Measurements from ENCODE around the gene CKM.
"Not testable (repeated sequence)": the region's sequence is repeated elsewhere in the genome, so short reads cannot be mapped to it uniquely, and the experiment has no call there.

CKM gene

DNA sequence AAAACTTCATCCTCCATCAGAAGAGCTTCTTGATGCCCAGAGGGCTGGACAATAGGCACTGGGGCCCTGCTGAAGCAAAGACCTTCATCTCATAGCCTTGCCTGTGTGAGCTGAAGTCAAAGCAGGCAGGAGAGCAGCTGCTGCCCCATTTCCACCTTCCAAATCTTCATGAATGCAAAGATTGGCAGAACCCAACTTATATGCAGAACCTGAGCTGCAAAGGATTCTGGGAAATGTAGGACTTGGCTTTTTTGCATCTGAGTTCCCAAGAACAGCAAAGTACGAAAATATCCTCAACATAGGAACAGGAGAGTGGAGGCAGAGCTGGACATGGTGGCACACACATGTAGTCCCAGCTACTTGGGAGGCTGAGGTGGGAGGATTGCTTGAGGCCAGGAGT is 30.8 kb downstream of the CKM start:
- no peak for DNase-seq (ENCODE audit: low spot score)

DNA sequence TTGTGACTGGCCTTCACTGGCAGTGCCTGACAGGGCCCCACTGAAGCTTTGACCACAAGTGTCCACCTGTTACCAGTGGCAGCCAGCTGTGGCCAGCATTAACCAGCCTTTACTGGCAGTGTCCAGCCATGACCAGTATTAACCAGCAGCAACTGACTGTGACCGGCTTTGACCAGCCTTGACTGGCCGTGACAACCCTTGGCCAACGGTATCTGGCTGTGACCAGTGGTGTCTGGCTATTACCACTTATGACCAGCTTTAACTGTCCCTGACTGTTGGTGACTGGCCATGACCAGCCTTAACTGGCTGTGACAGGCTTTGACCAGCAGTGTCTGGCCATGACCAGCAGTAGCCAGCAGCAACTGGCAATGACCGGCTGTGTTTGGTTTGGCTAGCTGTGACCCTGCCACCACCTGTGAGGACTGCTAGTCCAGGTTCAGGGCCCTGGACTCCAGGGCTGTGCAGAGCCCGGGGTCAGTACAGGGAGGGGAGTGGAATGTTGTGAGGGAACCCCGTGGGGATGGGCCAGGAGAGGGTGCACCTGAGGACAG is 32.2 kb downstream of the CKM start:
- DNase-seq (ENCODE audit: low spot score) = no peak

DNA sequence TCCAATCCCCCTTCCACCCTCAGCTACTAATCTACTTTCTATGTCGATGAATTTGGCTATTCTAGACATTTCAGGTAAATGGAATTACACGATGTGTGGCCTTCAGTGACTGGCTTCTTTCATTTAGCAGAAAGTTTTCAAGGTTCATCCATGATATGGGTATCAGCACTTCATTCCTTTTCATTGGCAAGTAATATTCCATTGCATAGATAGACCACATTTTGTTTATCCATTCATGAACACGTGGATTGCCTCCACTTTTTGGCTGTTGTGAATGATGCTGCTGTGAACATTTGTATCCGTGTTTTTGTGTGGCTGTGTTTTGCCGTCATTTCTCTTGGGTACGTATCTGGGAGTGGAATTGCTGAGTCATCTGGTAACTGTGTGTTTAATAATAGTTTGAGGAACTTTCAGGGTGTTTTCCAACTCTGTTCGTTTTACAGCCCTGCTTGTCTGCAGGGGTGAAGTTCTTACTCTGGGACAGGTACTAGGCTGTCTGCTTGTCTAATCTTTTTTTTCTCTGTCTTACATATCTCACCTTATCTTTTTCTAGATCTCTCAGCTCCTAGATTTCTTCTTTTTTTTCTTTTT is 39.1 kb downstream of the CKM start:
- no peak for DNase-seq (ENCODE audit: low spot score)

DNA sequence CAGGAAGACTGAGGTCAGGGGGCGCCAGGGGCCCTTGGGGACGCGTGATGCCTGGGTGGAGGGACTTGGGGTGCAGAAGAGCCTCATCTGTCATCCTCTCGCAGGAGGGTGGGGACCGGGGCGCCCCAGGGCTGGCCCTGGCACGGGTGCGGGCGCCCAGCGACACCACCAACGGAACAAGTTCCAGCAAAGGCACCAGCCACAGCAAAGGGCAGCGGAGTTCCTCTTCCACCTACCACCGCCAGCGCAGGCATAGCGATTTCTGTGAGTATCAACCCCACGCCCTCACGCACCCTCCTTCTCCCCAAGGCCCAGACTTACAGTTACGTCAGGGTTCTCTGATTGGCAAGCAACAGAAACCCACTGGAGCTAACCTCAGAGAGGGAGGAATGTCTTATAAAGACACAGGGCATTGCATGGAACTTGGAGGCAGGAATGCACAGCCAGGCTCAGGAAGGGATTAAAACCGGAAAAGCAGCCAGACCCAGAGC is 42.2 kb downstream of the CKM start:
- no peak for DNase-seq (ENCODE audit: low spot score)

DNA sequence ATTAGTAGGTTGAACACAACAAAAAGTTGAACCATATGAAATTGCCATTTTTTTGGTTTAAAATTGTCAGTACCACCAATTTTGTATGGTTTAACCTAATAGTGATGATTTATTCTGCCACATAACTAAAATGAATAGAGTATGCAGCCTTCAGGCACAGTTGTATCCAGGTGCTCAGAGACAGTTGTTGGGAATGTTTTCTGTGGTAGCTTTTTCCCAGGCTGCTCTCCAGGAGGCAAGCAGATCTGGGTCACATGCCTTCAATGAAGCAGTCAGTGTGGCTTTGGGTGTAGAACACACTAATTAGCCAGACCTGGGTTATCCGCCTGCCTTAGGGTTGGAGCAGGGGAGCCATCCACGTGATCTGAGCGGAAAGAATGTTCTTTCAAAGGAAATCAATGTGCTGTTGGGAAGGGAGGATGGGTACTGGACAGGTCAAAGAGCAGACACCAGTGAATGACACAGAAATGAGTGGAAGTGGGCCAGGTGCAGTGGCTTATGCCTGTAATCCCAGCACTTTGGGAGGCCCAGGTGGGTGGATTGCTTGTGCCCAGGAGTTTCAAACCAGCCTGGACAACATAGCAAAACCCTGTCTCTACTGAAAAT is 43.0 kb downstream of the CKM start:
- DNase-seq (ENCODE audit: low spot score) = no peak

DNA sequence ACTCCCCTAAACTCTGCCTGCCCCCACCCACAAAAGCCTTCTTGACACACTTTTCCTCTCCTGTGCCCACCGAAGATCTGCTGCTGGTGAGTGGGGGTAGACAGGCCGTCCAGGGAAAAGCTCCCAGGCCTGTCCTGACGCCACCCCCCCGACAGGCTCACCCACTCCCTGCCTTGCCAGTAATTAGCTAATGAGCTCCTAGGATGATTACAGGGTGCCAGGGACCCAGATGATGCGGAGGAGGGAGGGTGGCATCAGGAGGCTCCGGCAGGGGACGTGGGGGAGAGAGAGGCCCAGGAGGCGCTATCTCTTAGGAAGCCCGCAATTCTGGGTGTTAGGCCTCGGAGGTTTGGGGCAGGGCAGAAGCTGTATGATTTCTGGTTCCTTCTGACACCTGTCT is 44.6 kb downstream of the CKM start:
- DNase-seq (ENCODE audit: low spot score) = no peak

DNA sequence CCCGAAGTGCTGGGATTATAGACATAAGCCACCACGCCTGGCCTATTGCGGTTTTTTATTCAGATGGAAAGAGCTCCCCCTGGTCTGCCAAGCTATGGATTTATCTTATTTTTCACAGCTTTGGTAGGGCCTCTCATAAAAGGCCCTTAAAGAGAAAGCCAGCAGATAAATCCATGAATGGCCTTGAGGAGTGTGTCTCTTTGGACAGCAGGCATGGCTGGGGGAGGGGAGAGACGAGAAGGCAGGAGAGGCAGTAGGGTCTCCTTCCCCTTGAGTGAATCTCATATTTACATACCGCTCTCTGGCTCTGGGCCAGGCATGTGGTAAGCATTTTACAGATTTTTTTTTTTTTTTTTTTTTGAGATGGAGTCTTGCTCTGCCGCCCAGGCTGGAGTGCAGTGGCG is 46.4 kb downstream of the CKM start:
- DNase-seq (ENCODE audit: low spot score) = no peak

DNA sequence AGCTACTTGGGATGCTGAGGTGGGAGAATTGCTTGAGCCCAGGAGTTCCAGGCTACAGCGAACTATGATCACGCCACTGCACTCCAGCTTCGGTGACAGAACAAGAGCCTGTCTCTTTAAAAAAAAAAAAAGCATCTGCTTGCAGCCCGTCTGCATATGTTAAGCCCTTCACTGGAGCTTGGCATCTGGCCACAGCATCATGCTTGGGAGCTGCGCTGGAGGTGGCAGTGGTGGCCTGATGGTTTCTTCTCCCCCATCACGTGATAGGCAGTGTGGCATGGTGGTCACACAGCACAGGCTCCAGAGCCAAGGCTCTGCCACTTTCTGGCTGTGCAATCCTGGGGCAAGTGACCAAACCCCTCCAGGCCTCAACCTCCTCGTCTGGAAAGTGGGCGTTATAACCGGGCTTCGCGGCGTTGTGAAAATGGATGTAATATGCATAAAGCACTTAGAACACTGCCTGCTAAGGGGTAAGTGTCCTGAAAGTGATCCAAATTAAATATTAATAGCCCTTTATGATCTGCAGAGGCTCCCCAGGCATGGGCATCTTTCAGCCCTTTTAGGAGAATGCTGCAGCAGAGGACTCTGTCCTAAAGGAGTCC is 47.2 kb downstream of the CKM start:
- DNase-seq (ENCODE audit: low spot score) = no peak

DNA sequence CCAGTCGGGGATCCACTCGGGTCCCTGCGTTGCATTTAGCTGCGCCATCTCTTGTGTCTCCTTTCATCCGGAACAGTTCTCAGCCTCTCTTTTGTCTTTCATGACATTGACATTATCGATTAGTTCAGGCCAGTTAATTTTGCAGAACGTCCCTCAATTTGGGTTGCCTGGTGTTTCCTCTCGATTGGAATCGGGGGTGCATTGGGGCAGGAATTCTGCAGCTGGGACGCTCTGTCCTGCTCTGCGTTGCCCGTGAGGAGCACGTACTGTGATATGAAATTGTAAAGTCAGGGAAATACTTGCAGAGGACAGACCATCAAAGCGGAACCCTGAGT is 49.2 kb downstream of the CKM start:
- no peak for DNase-seq (ENCODE audit: low spot score)

DNA sequence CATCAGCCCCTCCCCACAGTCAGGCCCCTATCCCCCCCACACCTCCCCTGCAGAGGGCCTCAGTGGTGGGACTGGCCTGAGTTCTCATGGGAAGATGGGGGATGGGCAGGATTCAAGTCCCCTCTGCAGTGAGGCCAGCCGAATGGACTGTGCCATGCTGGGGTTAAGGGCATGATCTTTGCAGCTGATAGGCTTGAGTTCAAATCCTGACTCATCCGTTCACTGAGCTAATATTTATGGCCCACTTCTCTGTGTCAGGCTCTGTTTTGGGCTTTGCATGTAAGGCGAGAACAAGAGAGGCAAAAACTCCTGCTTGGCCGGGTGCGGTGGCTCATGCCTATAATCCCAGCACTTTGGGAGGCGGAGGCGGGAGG is 51.0 kb downstream of the CKM start:
- DNase-seq (ENCODE audit: low spot score) = no peak

DNA sequence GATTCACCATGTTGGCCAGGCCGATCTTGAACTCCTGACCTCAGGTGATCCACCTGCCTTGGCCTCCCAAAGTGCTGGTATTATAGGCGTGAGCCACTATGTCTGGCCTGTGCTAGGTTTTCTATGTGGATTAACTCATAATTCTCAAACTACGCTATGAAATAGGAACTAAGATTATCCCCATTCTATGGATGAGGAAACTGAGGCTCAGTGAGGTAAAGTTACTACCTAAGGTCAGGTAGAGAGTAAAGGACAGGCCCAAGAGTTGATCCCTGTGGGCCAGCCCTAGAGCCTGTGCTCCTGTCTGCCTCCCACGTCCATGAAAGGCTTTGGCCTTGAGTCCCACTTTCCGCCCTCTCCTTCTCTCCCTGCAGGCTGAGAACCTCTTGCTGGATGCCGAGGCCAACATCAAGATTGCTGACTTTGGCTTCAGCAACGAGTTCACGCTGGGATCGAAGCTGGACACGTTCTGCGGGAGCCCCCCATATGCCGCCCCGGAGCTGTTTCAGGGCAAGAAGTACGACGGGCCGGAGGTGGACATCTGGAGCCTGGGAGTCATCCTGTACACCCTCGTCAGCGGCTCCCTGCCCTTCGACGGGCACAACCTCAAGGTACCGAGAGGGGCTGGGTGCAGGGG is 51.5 kb downstream of the CKM start:
- no peak for DNase-seq (ENCODE audit: low spot score)

DNA sequence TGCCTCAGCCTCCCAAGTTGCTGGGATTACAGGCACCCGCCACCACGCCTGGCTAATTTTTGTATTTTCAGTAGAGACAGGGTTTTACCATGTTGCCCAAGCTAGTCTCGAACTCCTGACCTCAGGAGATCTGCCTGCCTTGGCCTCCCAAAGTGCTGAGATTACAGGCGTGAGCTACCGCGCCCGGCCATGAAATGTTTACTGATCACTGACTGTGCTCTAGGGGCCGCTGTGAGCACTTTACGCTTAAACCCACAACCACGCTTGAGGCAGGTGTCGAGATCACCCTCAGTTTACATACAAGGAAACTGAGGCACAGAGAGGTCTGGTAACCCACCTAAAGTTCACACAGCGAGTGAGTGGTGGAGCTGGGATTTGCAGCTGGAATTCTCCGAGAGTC is 52.7 kb downstream of the CKM start:
- DNase-seq (ENCODE audit: low spot score) = not testable (repeated sequence)

DNA sequence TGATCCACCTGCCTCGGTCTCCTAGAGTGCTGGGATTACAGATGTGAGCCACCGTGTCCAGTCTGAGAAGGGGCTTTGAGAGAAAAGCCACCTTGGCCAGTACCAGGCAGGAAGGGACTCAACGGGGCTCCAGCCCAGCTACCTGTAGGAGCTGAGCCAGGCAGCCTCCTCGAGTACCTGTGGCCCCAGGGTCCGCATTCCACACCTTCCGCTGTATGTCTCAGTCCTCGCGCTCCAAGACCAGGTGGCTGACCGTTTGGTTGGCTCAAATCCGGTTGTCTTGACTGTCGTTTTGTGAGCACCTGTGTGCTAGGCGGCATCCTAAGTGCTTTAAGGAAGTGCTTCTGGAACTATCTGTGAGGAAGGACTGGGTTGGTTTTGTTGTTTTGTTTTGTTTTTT is 55.4 kb downstream of the CKM start:
- DNase-seq (ENCODE audit: low spot score) = no peak

DNA sequence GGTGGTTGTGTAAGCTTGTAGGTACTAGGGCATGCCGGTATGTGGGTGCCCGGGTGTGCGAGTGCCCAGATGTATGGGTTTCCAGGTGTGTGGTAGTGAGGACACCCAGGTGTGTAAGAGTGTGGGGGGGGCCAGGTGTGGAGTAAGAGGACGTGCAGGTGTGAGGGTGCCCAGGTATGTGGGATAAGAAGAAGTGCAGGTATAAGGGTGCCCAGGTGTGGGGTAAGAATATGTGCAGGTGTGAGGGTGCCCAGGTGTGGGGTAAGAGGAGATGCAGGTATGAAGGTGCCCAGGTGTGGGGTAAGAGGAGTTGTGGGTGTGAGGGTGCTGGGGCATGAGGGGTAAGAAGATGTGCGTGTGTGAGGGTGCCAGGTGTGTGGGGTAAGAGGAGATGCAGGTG is 57.3 kb downstream of the CKM start:
- no peak for DNase-seq (ENCODE audit: low spot score)

DNA sequence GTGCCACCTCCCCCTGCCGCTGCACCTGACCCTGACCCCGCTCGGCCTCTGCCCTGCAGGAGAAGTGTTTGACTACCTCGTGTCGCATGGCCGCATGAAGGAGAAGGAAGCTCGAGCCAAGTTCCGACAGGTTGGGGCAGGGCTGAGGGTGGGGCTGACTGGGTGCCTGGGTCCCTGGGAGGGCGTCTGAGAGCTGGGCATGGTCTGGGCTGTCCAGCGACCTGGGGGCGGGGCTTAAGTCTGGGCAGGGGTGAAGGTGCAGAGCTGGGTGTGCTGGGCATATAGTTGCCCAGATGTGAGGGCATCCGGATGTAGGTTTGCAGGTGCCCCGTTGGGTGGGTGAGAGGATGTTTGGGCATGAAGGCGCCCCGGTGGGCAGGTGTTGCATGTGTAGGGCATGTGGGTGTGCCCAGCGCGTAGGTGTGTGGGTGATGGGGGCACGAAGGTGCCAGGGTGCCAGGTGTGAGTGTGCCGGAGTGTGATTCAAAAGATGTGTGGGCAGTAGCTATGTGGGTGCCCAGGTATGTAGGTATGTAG is 57.8 kb downstream of the CKM start:
- DNase-seq (ENCODE audit: low spot score) = no peak

DNA sequence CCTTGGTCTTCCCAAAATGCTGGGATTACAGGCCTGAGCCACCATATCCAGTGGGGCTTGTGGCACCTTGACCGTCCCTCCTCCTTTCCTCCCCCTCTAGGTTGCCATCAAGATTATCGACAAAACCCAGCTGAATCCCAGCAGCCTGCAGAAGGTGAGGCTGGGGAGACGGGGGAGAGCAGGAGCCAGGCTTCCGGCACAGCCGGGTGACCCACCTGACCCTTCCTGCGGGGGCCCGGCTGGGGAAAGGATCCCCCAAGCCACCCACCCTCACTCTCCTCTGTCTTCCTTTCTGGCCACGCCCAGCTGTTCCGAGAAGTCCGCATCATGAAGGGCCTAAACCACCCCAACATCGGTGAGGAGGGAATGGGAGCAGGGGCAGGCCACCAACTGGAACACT is 59.7 kb downstream of the CKM start:
- no peak for DNase-seq (ENCODE audit: low spot score)

DNA sequence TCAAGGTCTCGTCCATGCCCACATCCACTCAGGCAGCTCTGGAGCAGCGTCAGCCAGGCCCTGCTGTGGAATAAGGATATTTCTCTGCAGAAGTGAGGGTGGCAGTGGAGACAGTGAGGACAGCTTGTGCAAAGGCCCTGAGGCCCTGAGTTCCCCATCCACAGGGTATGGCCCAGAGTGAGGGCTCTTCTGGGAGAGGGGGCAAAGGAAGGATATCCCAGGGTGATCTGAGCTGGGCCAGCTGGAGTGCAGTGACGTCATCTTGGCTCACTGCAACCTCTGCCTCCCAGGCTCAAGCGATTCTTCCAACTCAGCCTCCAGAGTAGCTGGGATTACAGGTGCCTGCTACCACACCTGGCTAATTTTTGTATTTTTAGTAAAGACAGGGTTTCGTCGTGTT is 60.1 kb downstream of the CKM start:
- DNase-seq (ENCODE audit: low spot score) = no peak

DNA sequence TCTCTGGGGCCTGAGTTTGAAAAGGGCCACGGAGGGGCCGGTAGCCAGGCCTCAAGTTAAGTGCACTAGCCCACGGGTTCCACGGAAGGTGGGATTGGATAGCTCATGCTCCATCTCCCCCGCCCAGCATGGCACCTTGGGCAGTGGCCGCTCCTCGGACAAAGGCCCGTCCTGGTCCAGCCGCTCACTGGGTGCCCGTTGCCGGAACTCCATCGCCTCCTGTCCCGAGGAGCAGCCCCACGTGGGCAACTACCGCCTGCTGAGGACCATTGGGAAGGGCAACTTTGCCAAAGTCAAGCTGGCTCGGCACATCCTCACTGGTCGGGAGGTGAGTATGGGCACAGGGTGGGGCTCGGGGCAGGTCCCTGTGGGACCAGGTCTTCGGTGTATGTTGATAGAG is 63.8 kb downstream of the CKM start:
- DNase-seq (ENCODE audit: low spot score) = no peak

DNA sequence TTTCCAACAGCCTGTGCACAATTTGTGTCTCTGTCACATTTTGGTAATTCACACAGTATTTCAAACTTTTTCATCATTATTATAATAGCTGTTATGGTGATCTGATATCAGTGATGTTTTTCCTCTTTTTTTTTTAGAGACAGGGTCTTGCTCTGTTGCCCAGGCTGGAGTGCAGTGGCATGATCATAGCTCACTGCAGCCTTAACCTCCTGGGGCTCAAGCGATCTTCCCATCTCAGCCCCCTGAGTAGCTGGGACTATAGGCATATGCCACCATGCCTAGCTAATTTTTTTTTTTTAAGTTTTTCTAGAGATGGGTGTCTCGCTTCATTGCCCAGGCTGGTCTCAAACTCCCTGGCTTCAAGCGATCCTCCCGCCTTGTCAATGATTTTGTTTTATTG is 65.8 kb downstream of the CKM start:
- DNase-seq (ENCODE audit: low spot score) = no peak

All from hematopoietic multipotent progenitor cell treated with erythropoietin and hydrocortisone succinate and interleukin-3 and kit ligand, for 17 days (in vitro differentiated cells).